ENCODE data around the gene UBA3. TPM values are rescaled to one million over a fixed set of nuclear protein-coding genes. Genes with fewer than 3 reads are reported as not detected.

Gene UBA3
- total RNA-seq, 1 experiment from 2014 or later: 45.6 TPM

DNA sequence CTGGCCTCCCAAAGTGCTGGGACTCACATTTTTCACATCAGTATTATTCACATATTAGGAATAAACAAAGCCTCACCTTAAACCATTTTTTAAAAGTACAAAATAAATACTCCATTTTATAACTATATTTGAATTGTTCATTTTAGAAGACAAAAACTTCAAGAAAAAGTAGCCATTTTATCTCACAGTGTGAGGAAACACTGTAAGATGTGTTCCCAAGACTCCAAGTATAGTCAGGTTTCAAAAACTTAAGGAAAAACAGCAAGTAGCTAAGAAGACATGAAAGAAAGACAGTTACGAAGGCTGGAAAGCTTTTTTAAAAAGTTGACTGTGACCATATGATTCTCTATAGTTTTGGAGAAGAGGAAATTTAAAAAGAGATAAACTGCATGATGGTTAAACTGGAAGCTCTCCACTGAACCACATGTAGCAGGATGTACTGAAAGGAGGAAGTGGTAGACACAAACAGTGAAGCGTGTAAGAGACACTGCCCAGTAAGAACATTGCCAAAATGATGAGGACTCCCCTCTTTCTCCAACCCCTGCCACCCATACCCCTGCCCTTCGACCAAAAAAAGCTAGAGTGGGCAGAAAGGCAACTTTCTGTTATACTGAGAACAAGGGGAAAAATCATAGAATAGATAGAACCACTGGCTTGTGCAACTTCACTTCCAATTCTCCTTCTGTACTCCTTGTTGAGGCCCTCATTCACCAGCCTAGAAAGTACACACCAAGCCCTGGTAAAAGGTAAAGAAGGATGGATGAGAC lies 21.8 kb downstream of the UBA3 start:
- H3K9ac ChIP-seq (ENCODE audit: low read length): no peak overlapping the region
- no peaks in the 10 kb centered on the region for H3K27me3 ChIP-seq (ENCODE audit: insufficient read depth, low read length)
- TF ChIP-seq SP1 (IDR thresholded peaks at IDR 0.05; ENCODE audit: low read depth) (no peak), POLR2A (IDR thresholded peaks at IDR 0.05; ENCODE audit: borderline replicate concordance, extremely low read depth, insufficient read depth, insufficient read length) (no peak), ELF1 (IDR thresholded peaks at IDR 0.05; ENCODE audit: borderline replicate concordance, low read depth) (no peak), EGR1 (IDR thresholded peaks at IDR 0.05; ENCODE audit: low read depth) (no peak)
- BruUV-seq (replicated peaks): no TSS peak
- peaks cover 27 to 46% of the 10 kb centered on the region in 2 experiments for H3K36me3 ChIP-seq (ENCODE audit: control insufficient read depth in 1 of 2, insufficient read depth in 2 of 2, low read length in 2 of 2)
- H3K4me1 ChIP-seq (ENCODE audit: control insufficient read depth in 1 of 2, insufficient read depth in 2 of 2, low read length in 2 of 2): no peaks in the 10 kb centered on the region
- no peaks in the 10 kb centered on the region for H4K20me1 ChIP-seq (ENCODE audit: insufficient read depth)
- no peak overlapping the region for H3K4me3 ChIP-seq (replicated peaks in 1 of 2; ENCODE audit: low read depth in 1 of 2, low read length in 2 of 2)
- ChIA-PET CTCF (no interaction called here), RAD21 (ENCODE audit: low non-redundant PET in 1 of 2, low total read pairs in 2 of 2, uncharacterized antibody in 2 of 2, unreplicated experiment in 2 of 2) (no interaction called here), POLR2A (no interaction called here)
- H3K27ac ChIP-seq (ENCODE audit: low read depth, low read length): no peak overlapping the region
- H3K9me3 ChIP-seq (ENCODE audit: control insufficient read depth in 1 of 2, insufficient read depth in 1 of 2, low read depth in 1 of 2, low read length in 2 of 2): no peaks in the 10 kb centered on the region
- H2AFZ ChIP-seq (ENCODE audit: low read depth, low read length, poor library complexity, severe bottlenecking): no peak overlapping the region
- no peak overlapping the region for H3K4me2 ChIP-seq (ENCODE audit: low read length)
- ATAC-seq (no peak), DNase-seq (ENCODE audit: low read depth, low spot score) (no peak)
- H3K79me2 ChIP-seq (ENCODE audit: insufficient read depth, low read length): no peaks in the 10 kb centered on the region
- intact Hi-C loops (cut with micrococcal nuclease): no loop called here
- H3K9me2 ChIP-seq (ENCODE audit: insufficient read depth): no peaks in the 10 kb centered on the region

DNA sequence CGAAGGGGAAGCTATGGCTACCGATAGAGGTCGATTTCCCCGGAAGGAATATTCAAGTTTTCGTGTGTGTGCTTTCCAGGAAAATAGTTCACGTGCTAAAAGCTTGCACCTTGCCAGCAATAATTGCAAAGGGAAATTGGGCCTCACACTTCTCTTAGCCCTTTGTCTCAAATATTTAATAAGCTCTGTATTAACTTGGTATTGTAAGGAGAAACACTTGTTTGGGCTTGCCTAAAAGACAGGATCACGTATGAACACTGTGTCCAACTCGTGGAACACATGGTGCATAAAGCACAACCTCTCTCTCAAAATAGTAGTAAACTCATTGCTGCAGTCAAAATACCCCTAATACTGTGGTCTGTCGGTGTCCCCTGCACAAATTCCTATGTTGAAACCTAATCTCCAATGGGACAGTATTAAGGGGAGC lies 27.7 kb downstream of the UBA3 start:
- peak overlapping the region; percentile 90 for H3K4me2 ChIP-seq (ENCODE audit: low read length)
- ATAC-seq: peak; percentile 18; the same call in 1 of the 2 replicates
- H3K4me1 ChIP-seq (ENCODE audit: control insufficient read depth in 1 of 2, insufficient read depth in 2 of 2, low read length in 2 of 2): peaks cover 10 to 14% of the 10 kb centered on the region in 2 experiments
- no peaks in the 10 kb centered on the region for H3K9me2 ChIP-seq (ENCODE audit: insufficient read depth)
- ChIA-PET CTCF (interaction anchor here (1.6 kb wide), 1 partner anchor 68 kb away, joined by 4 read pairs; no protein-coding TSS in a partner anchor), RAD21 (ENCODE audit: low non-redundant PET in 1 of 2, low total read pairs in 2 of 2, uncharacterized antibody in 2 of 2, unreplicated experiment in 2 of 2) (no interaction called here), POLR2A (interaction anchor here (0.6 to 1.8 kb wide), 5 partner anchors 10 to 116 kb away, joined by 3 to 5 read pairs (median 3); partner anchors contain the start of gene ARL6IP5)
- peak overlapping the region; percentile 81 to 87 for H3K4me3 ChIP-seq (replicated peaks in 1 of 2; ENCODE audit: low read depth in 1 of 2, low read length in 2 of 2)
- peak overlapping the region; percentile 60 for H3K27ac ChIP-seq (ENCODE audit: low read depth, low read length)
- BruUV-seq (replicated peaks): TSS peak; percentile 99
- H3K9ac ChIP-seq (ENCODE audit: low read length): peak overlapping the region; percentile 85
- TF ChIP-seq JUND (IDR thresholded peaks at IDR 0.05) (no peak), SIN3A (IDR thresholded peaks at IDR 0.05; ENCODE audit: low read depth) (0 out of 2 replicates have a peak, but pooled peaks have one; percentile 22), MAX (IDR thresholded peaks at IDR 0.05) (peak; percentile 63; the same call in 1 of the 2 replicates), RAD21 (IDR thresholded peaks at IDR 0.05; ENCODE audit: low read depth) (no peak)
- H3K27me3 ChIP-seq (ENCODE audit: insufficient read depth, low read length): no peaks in the 10 kb centered on the region
- H3K36me3 ChIP-seq (ENCODE audit: control insufficient read depth in 1 of 2, insufficient read depth in 2 of 2, low read length in 2 of 2): peaks cover 17 to 23% of the 10 kb centered on the region in 2 experiments; a peak in 3 of 4 replicates
- H3K9me3 ChIP-seq (ENCODE audit: control insufficient read depth in 1 of 2, insufficient read depth in 1 of 2, low read depth in 1 of 2, low read length in 2 of 2): no peaks in the 10 kb centered on the region
- H2AFZ ChIP-seq (ENCODE audit: low read depth, low read length, poor library complexity, severe bottlenecking): no peak overlapping the region
- H3K79me2 ChIP-seq (ENCODE audit: insufficient read depth, low read length): peaks cover 43% of the 10 kb centered on the region
- no peaks in the 10 kb centered on the region for H4K20me1 ChIP-seq (ENCODE audit: insufficient read depth)
- intact Hi-C loops (cut with micrococcal nuclease): loop anchor here (1.0 to 5.0 kb wide), 2 partner anchors 28 to 40 kb away; partner anchors contain the start of genes EOGT and UBA3
- no peak for DNase-seq (ENCODE audit: low read depth, low spot score)

Data from HCT116 (cell line).